HT-29 (cell line): Measurements from ENCODE around the gene VWA8. TPM values are rescaled to one million over a fixed set of nuclear protein-coding genes. Genes with fewer than 3 reads are reported as not detected.
"Not testable (repeated sequence)": the region's sequence is repeated elsewhere in the genome, so short reads cannot be mapped to it uniquely, and the experiment has no call there.

ENCODE experiments used
- DNase-seq: peaks from one replicate; pipeline ENCODE4 v3.0.0-alpha.2; 2015; ENCODE audit warnings: low spot score
- total RNA-seq: library from RNA; depleted of rRNA; stranded (reverse); fragments of >200 nt; shearing (Covaris generic); gene quantifications from 2 replicates; pipeline ENCODE4 v1.2.3, GENCODE V29; 2014

Gene VWA8
- total RNA-seq, 1 experiment from 2014 or later = 17.2 TPM

GRCh38 chr13:41558781-41559560 is 401.9 kb downstream of the VWA8 start:
- DNase-seq = no peak

- no peak for DNase-seq
Observed at GRCh38 chr13:41557719-41558118, 403.2 kb downstream of the VWA8 start.

- no peak for DNase-seq
Observed at GRCh38 chr13:41554626-41555386, 406.1 kb downstream of the VWA8 start.

GRCh38 chr13:41554180-41554579 is 406.7 kb downstream of the VWA8 start:
- no peak for DNase-seq

GRCh38 chr13:41552031-41552430 is 408.9 kb downstream of the VWA8 start:
- DNase-seq = no peak

- no peak for DNase-seq
Observed at GRCh38 chr13:41550276-41550675, 410.6 kb downstream of the VWA8 start.

- no peak for DNase-seq
Observed at GRCh38 chr13:41549491-41549890, 411.4 kb downstream of the VWA8 start.

- no peak for DNase-seq
Observed at GRCh38 chr13:41548910-41549309, 412.0 kb downstream of the VWA8 start.

- DNase-seq = no peak
Observed at GRCh38 chr13:41548031-41548430, 412.9 kb downstream of the VWA8 start.

- DNase-seq = no peak
Observed at GRCh38 chr13:41547251-41548000, 413.5 kb downstream of the VWA8 start.

GRCh38 chr13:41546372-41547190 is 414.3 kb downstream of the VWA8 start:
- DNase-seq = no peak

GRCh38 chr13:41545432-41545707 is 415.5 kb downstream of the VWA8 start:
- DNase-seq = no peak

GRCh38 chr13:41543664-41544300 is 417.1 kb downstream of the VWA8 start:
- no peak for DNase-seq

GRCh38 chr13:41542799-41543198 is 418.1 kb downstream of the VWA8 start:
- DNase-seq = not testable (repeated sequence)

- DNase-seq = no peak
Observed at GRCh38 chr13:41542281-41542680, 418.6 kb downstream of the VWA8 start.

- peak; percentile 45 for DNase-seq
Observed at GRCh38 chr13:41541142-41541938, 419.6 kb downstream of the VWA8 start.

GRCh38 chr13:41540240-41540639 is 420.7 kb downstream of the VWA8 start:
- peak; percentile 72 for DNase-seq

- DNase-seq = no peak
Observed at GRCh38 chr13:41533266-41534052, 427.4 kb downstream of the VWA8 start.

- DNase-seq = no peak
Observed at GRCh38 chr13:41528021-41528420, 432.9 kb downstream of the VWA8 start.
